Sigmoid colon (tissue), 3 donors: Measurements from ENCODE around the gene MAGEE1.

Source experiments
- CTCF ChIP-seq, 4 experiments: fragments of 450-650 bp in 3 of 4; fragments of 200-600 bp in 1 of 4; IDR thresholded peaks; one replicate each; pipeline ENCODE4 v1.5.1; 2016 to 2019; ENCODE audit warnings: antibody characterized with exemption in 4 of 4, mild to moderate bottlenecking in 3 of 4, moderate library complexity in 2 of 4
- POLR2A ChIP-seq, 2 donors: fragments of 450-650 bp; IDR thresholded peaks; one replicate each; pipeline ENCODE4 v1.6.1; 2016; ENCODE audit warnings: antibody characterized with exemption in 2 of 2, mild to moderate bottlenecking in 2 of 2, moderate library complexity in 2 of 2

GRCh38 chrX:76477353-76477752 is 49.8 kb downstream of the MAGEE1 start:
- no peak for TF ChIP-seq CTCF (IDR thresholded peaks at IDR 0.05)
- no peak for TF ChIP-seq POLR2A (IDR thresholded peaks at IDR 0.05)
